ENCODE results near the gene CCDC102A.

DNA sequence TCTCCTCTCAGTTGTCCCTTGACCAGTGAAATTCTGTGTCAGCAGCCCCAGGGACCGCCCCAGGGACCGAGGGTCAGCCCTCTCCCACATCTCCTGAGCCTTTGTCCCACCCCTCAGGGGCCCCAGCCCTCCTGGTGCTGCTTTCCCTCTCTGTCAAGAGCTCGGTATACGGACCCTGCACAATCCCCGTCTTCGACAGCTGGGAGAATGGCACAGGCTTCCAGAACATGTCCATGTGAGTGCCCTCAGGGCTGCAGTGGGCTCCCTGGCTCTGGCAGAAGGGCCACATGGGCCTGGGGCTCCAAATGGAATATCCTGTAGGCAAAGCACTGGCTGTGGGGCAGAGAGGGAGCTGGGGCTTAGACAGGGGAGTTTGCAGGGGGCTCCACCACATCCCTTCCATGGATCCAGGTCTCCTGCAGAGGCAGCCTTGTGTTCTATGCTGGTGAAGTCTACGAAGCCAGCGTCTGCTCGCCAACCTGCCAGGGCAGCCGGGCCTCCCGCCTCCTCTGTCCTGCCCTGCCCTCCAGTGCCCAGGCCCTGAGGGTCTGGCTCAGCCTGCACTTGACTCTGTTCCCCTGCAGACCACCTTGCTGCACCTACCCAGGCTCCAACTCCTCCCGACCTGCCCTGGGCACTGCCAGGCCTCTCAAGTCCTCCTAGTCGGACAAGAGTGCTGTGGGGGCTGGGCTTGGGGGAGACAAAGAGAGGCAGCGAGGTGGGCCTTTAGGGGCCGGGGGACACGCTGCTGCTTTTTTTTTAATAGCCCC is 34.1 kb upstream of the CCDC102A start:
- TF ChIP-seq, protein P1, sequence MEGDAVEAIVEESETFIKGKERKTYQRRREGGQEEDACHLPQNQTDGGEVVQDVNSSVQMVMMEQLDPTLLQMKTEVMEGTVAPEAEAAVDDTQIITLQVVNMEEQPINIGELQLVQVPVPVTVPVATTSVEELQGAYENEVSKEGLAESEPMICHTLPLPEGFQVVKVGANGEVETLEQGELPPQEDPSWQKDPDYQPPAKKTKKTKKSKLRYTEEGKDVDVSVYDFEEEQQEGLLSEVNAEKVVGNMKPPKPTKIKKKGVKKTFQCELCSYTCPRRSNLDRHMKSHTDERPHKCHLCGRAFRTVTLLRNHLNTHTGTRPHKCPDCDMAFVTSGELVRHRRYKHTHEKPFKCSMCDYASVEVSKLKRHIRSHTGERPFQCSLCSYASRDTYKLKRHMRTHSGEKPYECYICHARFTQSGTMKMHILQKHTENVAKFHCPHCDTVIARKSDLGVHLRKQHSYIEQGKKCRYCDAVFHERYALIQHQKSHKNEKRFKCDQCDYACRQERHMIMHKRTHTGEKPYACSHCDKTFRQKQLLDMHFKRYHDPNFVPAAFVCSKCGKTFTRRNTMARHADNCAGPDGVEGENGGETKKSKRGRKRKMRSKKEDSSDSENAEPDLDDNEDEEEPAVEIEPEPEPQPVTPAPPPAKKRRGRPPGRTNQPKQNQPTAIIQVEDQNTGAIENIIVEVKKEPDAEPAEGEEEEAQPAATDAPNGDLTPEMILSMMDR (conservative IDR thresholded peaks at IDR 0.05): no peak
- TF ChIP-seq EZH2 (IDR thresholded peaks at IDR 0.05; ENCODE audit: low read depth): no peak
